ENCODE data around the gene ANTXR1.

Gene ANTXR1

DNA sequence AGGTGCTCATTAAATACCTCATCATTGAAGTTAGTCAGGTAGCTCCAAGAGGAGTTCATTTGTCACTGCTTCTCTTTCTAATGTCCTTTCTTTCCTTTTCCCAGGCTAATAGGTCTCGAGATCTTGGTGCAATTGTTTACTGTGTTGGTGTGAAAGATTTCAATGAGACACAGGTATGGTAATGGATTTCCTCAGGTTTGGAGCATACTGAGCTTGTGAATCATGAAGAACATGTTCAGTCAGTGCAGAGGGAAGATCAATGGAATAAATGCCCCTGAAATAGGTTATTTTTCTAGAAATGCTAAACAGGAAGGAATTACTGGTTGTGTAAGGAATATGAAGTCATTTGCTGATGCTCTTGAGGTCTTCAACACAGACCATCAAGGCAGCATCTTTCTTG, 62.5 kb downstream of the ANTXR1 start:
- DNase-seq: no peak

DNA sequence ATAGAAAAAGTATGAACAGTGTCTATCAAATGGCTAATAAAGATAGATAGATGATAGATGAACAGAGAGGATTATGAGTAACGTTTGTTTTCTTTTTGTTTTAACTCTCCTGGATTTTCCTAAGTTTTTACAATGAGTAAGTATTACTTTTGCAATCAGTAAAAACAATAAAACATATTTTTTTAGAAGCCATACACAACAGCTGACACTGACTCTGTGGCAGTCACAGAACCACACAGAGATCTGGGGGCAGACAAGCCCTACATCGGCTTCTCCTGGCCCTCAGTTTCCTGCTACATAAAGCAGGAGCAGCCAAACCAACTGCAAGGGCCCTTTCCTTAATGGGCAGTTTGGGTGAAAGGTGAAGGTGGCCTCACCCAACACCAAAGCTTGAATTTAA, 63.6 kb downstream of the ANTXR1 start:
- no peak for DNase-seq

DNA sequence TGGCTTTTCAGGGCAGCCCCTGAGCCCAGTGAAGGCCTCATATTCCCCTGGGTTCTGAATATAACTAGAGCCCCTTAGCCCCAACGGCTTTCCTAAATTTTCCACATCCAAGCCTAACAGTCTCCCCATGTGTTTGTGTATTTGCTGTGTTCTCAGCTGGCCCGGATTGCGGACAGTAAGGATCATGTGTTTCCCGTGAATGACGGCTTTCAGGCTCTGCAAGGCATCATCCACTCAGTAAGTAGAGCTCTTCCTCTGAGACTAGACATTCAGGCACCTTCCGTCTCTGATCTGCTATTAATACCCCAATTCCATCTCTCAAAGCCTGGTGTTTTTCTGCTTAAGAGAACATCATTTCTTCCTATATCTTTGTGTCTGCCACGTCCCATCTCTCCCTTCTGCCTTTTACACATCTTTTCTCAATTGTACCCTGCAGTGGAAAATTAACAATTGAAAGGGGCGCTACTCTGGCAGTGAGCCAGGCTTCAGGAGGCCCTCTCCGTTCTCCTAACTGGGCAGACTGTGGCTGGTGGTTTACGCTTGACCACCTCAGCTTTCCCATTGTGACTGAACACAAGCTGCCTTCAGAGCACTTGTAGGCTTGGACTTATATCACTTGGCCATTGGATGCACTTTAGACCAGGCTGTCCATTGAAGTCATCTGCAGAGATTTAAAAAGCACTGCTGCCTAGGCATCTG, 64.4 kb downstream of the ANTXR1 start:
- DNase-seq: no peak

DNA sequence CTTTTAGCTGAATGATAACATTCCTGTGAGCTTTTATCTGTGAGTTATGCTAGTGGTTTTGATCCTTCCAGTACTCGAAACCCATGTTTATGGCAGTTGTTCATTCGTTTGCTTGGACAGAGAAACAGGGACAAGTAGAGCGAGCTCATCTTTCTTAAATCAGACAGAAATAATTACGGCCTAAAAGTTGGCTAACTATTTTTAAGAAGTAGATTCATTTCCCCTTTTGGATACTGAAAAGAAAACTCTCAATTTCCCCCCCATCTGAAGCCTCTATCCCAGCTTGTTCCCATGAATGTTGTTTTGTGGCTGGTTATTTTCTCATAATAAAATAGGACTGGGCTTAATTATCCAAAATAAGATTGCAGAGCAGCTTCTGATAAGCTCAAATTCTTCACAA, 67.1 kb downstream of the ANTXR1 start:
- no peak for DNase-seq

DNA sequence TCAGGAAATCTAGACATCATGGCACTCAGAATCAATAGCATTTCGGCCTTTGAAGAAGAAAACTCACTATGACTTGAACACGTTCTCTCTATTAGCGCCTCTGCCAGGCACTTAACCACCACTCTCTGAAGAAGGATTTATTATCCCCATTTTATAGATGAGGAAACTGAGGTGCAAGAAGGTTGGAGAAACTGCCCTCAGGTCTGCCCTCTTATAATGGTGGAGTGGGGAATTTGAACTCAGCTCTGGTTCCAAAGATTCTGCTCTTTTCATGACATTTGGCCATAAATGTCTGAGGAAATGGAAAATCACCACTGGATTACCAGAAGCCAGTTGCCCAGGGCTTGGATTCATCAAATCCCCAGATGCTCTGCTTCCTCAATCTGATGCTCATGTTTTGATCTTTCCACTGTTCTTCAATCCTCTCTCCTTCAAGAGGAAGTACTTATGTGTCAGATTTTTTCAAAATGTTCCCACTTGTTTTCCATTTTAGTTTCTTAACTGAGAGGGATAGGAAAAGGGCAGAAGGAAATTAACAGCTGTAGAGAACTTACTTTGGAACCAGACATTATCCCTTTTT, 68.1 kb downstream of the ANTXR1 start:
- no peak for DNase-seq

DNA sequence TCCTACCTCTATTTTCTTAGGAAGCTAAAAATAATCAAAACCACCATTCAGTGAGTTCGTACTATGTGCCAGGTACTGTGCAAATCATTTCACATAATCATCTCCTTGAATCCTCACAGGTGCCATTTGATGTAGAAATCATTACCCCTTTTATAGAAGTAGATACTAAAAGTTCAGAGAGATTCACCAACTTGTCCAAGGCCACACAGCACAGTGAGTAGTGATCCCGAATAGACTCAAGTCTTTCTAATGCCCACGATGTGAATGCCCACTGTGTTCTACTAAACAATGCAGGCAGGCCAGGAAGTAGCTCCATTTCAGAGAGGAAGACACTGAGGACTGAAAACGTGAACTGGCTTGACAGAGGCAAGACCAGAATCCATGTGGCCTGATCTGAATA, 68.8 kb downstream of the ANTXR1 start:
- DNase-seq: no peak

DNA sequence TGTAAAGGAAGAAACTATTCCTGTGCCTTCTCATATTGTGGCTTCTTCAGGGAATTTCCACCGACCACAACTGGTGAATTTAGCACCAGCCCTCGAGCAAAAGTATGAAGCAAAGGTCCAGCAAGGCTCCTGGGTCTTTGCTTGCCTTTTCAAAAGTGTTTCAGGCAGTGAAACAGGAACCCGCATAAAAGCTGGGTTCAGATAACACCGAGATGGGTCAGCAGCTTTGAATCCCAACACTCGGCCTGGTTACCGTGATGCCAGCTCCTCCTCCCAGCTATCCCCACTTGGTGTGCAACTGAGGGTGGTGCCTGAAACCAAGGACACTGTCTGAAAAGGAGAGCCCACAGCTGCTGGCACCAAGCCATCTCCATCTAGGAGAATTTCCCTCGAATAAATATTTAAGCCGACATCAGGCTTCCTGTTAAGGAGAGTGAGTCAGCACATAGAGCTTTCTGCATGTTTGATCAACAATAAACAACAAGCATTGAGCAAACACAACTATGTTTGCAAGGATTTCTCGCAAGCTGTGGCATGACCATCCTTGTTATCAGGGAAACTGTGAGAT, 69.5 kb downstream of the ANTXR1 start:
- DNase-seq: no peak

DNA sequence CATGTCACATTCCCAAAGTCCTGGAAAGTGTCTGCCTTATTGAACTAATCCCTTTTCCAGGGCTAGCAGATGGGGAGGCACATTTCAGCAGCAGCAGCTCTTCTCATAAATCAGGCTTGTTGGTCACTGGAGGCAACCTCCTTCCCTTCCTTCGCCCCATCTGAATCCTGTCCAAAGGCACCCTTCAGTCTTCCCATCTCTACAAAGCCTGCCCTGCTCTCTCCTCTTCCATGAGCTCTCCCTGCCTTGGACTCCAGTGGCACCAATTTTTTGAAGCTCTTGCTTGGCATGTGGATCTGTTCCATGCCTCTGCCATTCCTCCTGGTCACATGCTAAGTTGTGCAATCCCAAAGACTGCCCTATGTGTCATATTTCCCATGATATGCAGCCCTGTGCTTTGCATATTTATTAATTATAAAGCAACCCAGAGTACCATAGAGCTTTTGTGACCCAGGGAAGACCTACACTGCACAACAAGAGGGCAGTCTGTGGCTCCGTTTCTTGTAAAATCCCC, 70.3 kb downstream of the ANTXR1 start:
- DNase-seq: no peak

DNA sequence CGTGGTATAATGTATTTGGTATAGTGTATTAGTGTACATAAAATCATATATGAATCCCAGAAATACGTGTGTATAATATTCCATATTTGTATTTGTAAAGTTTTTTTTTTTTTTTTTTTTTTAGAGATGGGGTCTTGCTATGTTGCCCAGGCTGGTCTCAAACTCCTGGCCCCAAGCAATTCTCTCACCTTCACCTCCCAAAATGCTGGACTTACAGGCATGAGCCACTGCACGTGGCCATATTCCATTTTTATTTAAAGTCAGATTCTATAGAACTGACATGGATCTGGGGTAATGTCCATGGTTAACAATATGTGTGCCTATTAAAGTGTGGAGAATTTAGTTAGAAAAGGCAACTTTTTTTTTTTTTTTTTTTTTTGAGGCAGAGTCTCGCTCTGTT, 71.5 kb downstream of the ANTXR1 start:
- no peak for DNase-seq

DNA sequence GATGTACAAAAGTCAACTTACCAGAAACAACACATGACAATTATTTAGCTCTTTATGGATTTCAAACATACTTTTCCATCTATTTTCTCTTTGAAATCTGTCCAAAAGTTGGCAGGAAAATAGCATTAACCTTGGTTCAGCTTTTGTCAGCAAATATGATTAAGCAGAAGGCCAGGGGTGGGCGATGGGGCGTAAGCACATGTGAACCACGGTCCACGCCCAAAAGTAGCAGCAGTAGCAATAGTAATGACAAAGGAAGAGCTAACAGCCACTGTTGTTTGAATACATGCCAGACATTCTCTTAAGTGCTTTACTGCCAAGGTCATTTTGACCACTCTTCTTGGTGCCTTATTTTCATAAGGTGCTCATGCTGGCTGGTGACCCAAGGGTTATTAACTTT, 73.5 kb downstream of the ANTXR1 start:
- DNase-seq: no peak

DNA sequence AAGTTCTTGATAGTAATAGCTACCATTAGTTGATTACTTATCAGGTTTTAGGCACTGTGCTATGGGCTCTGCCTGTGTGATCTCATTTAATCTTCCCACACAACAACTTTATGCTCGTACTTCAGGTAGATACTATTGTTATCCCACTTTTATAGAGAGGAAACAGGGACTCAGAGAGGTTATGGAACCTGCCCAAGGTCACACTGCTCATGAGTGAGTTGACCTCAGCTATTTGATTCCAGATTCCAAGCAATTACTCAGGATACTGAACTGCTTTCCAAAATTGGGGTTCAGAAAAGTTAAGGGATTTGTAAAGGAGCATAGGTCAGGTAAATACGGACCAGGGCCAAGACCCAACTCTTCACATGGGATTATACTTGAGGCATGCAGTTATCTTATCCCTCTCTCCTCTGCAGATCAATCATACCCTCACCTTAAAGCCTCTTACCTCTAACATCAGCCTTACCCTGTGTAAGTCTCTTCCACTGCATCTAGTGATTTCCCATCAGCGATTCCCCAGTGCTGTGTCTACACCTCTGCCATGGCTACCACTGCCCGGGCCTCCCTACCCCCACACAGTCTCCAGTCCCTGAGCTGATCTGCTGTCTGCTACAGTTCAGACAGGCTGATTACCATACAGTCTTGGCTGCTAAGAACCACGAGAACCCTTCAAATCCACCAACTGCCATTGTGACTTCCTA, 74.4 kb downstream of the ANTXR1 start:
- no peak for DNase-seq

DNA sequence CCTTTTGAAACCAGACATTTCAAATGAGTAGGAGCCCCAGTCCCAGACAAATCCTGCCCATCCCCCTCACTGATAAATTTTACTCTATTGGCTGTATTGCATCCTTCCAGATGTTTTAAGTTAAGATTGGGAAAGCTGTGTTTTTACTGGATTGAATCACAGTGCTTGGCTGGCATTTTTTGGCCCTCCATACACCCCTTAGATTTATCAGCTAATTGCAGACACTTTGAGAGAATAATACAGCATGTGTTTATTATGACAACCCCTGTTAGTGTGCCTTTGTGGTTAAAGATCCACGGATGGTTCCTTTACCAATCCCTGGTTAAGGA, 74.9 kb downstream of the ANTXR1 start:
- no peak for DNase-seq

DNA sequence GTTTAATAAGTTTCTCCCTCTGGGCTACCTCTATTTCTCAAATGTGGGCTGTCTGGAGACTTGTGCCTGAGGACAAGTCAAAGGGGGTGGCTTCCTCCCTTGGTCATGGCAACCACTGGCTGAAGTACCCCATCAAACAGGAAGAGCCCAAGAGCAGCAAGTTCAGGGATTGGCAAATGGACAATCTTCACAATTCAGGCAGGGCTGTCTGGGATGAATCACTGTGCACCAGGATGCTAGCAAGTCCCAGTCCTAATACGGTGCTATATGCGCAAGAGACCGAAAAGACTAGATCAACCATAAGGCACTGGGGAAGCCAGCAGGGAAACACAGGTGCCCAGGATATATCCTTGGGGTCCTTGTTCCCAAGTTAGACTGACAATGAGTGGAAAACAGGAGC, 75.5 kb downstream of the ANTXR1 start:
- no peak for DNase-seq

DNA sequence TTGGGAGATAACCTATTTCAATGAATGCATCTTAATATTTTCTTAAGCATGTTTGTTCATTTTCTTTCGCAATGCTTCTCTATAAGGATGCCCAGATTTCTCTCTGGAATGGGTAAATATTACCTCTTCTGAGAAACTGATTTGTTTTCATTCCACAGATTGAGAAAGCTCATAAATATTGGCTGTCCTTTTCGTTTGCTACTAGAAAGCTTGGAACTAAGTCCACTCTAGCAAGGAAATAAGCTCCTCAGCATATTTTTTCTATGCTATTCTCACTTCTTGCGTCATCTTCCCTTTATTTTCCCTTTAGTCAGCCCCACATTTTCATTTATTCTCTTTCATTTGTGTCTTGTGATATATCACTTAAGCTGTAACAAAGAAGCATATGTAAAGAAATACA, 76.3 kb downstream of the ANTXR1 start:
- no peak for DNase-seq

DNA sequence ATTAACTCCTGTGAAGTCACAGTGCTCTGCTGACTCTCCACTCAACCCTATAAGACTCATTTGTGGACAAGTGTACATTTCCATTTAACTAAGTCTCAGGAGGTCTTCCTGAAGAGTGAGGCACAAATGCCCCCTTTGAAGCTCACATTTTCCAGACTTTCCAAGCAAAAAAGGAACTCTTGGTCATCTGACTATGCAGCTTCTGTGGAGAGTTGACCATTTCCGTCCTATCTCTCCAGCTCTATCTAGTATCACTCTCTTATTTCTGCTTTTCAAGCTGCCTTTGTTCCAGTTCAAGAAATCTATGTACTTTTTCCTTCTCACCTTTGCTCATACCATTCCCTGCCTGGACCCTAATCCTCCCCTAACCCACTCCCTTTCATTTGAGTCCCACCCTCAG, 77.0 kb downstream of the ANTXR1 start:
- DNase-seq: no peak

DNA sequence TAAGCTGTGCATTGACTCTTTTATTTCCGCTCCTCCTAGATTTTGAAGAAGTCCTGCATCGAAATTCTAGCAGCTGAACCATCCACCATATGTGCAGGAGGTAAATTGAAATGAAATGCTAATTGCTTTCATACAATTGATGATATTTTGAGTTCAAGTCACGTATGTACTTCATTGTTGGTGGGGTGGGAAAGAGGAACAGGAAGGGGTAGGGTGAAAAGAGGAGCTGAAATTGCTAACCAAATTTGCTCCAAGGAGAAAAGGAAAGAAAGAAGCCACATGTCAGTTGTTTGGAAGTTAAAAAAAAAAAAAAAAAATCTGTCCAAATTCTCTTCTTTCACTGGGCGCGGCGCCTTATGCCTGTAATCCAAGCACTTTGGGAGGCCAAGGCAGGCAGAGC, 77.8 kb downstream of the ANTXR1 start:
- no peak for DNase-seq

DNA sequence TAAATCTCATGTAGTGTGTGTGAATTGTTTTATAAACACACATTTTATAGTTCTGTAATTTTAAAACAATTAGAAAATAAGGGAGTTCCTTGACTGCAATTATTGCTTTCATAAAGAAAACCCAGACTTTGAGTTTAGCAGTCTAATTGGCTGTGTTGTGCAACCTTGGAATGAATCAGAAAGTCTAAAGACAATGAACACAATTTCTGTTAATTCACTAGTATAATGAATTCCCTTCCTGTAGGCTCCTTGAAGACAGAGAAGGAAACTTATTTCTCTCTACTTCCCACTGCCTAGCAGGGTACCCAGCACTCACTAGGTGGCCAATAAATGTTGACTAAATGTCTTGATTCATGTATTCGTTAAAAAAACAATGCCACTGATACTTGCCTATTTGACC, 79.9 kb downstream of the ANTXR1 start:
- DNase-seq: no peak

DNA sequence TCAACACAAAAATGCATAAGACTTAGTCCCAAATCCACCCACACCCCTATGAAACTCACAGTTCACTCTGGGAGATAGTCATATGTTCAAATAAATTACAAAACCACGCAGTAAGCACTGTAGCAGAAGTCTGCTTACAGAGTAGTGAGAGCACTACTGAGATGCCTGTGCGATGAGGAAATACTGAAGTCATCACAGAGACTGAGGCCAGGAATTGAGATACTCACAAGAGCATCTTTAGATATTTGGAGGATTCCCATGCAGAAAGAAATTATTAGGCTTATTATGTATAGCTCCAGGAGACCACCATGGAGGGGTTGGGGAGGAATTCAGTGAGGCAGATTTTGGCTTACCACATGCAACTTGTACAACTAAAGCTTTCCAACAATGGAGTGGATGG, 82.3 kb downstream of the ANTXR1 start:
- no peak for DNase-seq

DNA sequence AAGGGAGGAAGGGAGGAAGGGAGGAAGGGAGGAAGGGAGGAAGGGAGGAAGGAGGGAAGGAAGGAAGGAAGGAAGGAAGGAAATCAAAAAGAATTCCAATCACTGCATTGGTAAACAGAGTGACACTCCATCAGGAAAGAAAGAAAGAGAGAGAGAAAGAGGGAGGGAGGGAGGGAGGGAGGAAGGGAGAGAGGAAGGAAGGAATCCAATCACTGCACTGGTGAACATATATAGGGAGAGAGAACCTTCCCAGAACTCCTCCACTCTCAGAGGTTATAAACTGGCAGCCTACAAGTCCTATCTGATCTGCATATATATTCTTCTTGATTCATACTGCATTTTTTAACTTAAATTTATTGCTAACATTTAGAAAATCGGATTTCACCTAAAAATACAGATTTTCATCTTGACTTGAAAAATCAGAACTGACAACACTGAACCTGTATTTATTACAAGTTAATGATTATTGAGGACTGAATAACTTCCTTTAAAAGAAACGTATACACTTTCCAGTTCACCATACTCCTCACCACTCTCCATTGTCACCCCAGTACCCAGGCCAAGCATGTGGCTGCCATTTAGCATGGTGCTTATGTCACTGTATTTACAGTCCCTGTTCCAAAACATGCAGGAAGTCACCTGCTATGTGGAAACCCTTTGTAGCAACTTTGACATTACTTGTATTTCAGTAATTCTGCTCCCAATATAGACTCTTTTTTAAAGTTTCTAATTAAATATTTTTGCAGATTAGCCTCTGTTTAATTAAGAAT, 83.5 kb downstream of the ANTXR1 start:
- DNase-seq: no peak

DNA sequence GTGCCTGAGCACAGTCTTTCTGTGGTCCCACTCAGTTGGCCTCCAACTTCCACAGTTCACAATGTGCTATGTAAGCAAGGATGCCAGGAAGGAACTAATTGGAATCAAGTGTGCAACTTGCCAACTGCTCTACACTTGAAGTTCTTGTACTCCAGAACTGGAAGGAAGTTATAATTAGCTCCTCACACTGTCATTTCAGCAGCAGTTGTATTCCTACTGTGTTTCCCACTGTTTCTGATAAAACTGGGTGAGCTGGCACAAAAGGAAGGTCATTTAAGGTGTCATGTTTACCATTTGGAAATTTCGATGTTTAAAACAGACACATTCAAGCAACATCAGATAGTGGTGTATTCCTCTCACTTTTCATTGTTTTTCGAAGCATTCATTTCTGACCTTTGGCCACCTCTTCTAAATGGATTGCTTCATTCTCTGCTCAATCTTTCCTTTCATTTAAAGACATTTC, 84.2 kb downstream of the ANTXR1 start:
- DNase-seq: no peak

DNA sequence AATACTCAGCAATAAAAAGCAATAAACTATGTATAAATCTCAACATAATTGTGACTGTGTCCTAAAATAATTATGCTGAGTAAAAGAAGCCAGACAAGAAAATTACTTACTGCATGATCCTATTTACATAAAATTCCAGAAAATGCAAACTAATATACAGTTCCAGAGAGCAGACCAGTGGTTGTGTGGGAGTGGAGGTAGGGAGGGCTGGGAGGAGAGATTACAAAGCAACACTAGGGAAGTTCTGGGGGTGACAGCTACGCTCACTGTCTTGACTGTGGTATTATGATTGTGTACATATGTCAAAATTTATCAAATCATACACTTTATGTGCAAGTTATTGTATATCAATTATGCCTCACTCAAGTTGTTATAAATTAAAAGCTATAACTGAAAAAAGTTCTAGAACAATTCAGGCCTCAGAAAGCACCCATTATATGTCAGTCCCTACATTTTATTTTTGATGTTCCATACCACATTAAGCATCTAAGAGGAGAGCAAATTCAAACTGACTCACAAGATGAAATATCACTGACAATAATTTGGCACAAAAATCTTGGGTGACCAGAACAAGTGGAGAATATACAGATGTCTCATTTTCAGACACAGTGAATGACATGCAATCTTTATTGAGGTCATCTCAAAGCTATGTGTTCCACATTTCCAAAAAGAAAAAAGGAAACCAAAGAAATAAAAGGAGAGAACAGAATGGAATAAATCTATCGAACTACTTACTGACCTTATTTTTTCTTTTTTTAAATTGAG, 85.1 kb downstream of the ANTXR1 start:
- no peak for DNase-seq

DNA sequence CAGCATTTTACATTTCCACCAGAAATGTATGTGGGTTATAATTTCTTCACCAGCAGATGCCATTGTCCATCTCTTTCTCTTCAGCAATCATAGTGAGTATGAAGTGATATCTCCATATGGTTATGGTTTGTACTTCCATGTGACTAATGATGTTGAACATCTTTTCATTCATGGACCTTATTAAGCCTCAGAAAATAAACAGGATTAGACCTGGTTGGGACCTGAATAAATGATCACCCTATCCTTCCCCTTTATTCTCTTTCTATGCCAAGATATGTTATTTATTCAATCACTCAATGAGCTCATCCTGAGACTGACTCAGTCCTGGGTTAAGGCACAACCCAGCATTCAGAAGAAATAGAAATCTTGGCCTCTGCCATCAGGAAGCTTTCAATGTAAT, 86.6 kb downstream of the ANTXR1 start:
- DNase-seq: no peak

All from NCI-H187 treated with DMSO at 0.1 percent for 48 hours (cell line).